Mesothelial cell of epicardium (in vitro differentiated cells): ENCODE results near the gene SPCS3. TPM values are rescaled to one million over a fixed set of nuclear protein-coding genes. Genes with fewer than 3 reads are reported as not detected.
A peak's percentile ranks its signal among the peaks of the same experiment; 100 is the strongest.
"Not testable (repeated sequence)": the region's sequence is repeated elsewhere in the genome, so short reads cannot be mapped to it uniquely, and the experiment has no call there.

Experiments
- DNase-seq, 2 experiments: peaks; one replicate each; pipeline ENCODE4 v3.0.0; 2021; ENCODE audit warnings: low spot score in 2 of 2; ENCODE audit not compliant: unreplicated experiment in 2 of 2
- H3K27ac Mint-ChIP-seq: 2 replicates; pipeline ENCODE4 v1.8.0; 2021; ENCODE audit warnings: mixed read lengths
- H3K27me3 Mint-ChIP-seq: 2 replicates; pipeline ENCODE4 v1.8.0; 2021; ENCODE audit warnings: low read depth, mixed read lengths
- H3K36me3 Mint-ChIP-seq: 2 replicates; pipeline ENCODE4 v1.8.0; 2021; ENCODE audit warnings: mixed read lengths
- H3K4me1 Mint-ChIP-seq: 2 replicates; pipeline ENCODE4 v1.8.0; 2021; ENCODE audit warnings: mixed read lengths
- H3K4me3 Mint-ChIP-seq: 2 replicates; pipeline ENCODE4 v1.8.0; 2021; ENCODE audit warnings: mild to moderate bottlenecking, moderate library complexity, mixed read lengths
- H3K9me3 Mint-ChIP-seq: 2 replicates; pipeline ENCODE4 v1.8.0; 2021; ENCODE audit warnings: mixed read lengths
- CTCF ChIP-seq: fragments of 200-600 bp; sonication (generic); IDR thresholded peaks from one replicate; pipeline ENCODE4 v1.5.0; 2021; ENCODE audit warnings: antibody characterized with exemption; ENCODE audit not compliant: unreplicated experiment
- total RNA-seq: library from RNA; stranded (reverse); gene quantifications from 3 replicates; pipeline ENCODE4 v1.2.1, GENCODE V29; 2021

SPCS3 gene
- total RNA-seq, 1 donor from 2014 or later = 107 TPM

GRCh38 chr4:176340871-176341685 is 21.3 kb downstream of the SPCS3 start:
- H3K4me1 Mint-ChIP-seq = peaks cover 10% of the 10 kb centered on the region
- no peak for DNase-seq
- H3K27me3 Mint-ChIP-seq = no peaks in the 10 kb centered on the region
- H3K4me3 Mint-ChIP-seq = no peak overlapping the region
- H3K36me3 Mint-ChIP-seq = peaks cover 16% of the 10 kb centered on the region
- peaks cover 15% of the 10 kb centered on the region for H3K9me3 Mint-ChIP-seq
- H3K27ac Mint-ChIP-seq = no peak overlapping the region
- peak; percentile 48 for TF ChIP-seq CTCF

GRCh38 chr4:176342384-176342783 is 22.6 kb downstream of the SPCS3 start:
- no peak for TF ChIP-seq CTCF
- Mint-ChIP-seq H3K4me3 (no peak overlapping the region), H3K4me1 (peaks cover 10% of the 10 kb centered on the region), H3K27me3 (no peaks in the 10 kb centered on the region), H3K9me3 (peaks cover 21% of the 10 kb centered on the region), H3K36me3 (peaks cover 19% of the 10 kb centered on the region), H3K27ac (no peak overlapping the region)
- DNase-seq = no peak

GRCh38 chr4:176343286-176343685 is 23.5 kb downstream of the SPCS3 start:
- H3K36me3 Mint-ChIP-seq = peaks cover 19% of the 10 kb centered on the region
- no peak for DNase-seq
- no peaks in the 10 kb centered on the region for H3K27me3 Mint-ChIP-seq
- H3K4me1 Mint-ChIP-seq = peaks cover 10% of the 10 kb centered on the region
- no peak for TF ChIP-seq CTCF
- no peak overlapping the region for H3K27ac Mint-ChIP-seq
- H3K9me3 Mint-ChIP-seq = peaks cover 26% of the 10 kb centered on the region
- no peak overlapping the region for H3K4me3 Mint-ChIP-seq

GRCh38 chr4:176345346-176345745 is 25.6 kb downstream of the SPCS3 start:
- peaks cover 39% of the 10 kb centered on the region for H3K9me3 Mint-ChIP-seq
- H3K4me3 Mint-ChIP-seq, H3K27ac Mint-ChIP-seq: not testable (repeated sequence)

GRCh38 chr4:176346836-176347235 is 27.1 kb downstream of the SPCS3 start:
- H3K4me3 Mint-ChIP-seq, H3K27me3 Mint-ChIP-seq, H3K4me1 Mint-ChIP-seq, DNase-seq, H3K27ac Mint-ChIP-seq: not testable (repeated sequence)
- Mint-ChIP-seq H3K36me3 (peaks cover 49% of the 10 kb centered on the region), H3K9me3 (peaks cover 53% of the 10 kb centered on the region)

More at GRCh38 chr4:176345346-176345745, 25.6 kb downstream of the SPCS3 start:
- H3K36me3 Mint-ChIP-seq = peaks cover 35% of the 10 kb centered on the region
- H3K4me1 Mint-ChIP-seq, H3K27me3 Mint-ChIP-seq, DNase-seq: not testable (repeated sequence)

GRCh38 chr4:176350671-176351070 is 30.9 kb downstream of the SPCS3 start:
- no peak for TF ChIP-seq CTCF
- Mint-ChIP-seq H3K9me3 (peaks cover 57% of the 10 kb centered on the region), H3K27ac (no peak overlapping the region), H3K4me1 (no peaks in the 10 kb centered on the region), H3K27me3 (no peaks in the 10 kb centered on the region), H3K36me3 (peaks cover 45% of the 10 kb centered on the region), H3K4me3 (no peak overlapping the region)
- no peak for DNase-seq
